ENCODE data around the gene PDZD2.

Gene PDZD2

DNA sequence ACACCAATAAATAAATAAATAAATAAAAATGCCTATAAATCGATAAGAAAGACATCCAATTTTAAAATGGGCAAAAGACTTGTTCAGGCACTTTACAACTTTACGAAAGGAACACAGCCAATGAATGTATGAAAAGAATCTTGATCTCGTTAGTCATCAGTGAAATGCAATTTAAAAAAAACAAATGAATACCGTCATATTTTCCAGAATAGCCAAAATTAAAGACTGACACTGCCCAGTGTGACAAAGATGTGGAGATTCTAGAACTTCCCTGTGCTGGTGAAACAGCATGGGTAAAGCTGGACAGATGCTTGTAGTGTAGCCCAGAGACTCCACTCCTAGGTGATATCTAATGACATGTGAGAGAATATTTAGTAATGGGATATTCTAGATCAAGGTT is 408.1 kb downstream of the PDZD2 start:
- H3K4me3 ChIP-seq (ENCODE audit: low read length), result no peak overlapping the region
- peaks cover 15% of the 10 kb centered on the region; the same call in 1 of the 2 replicates for H3K36me3 ChIP-seq (ENCODE audit: control insufficient read depth, low read length)
- no peak overlapping the region for H3K27ac ChIP-seq (ENCODE audit: low read depth, low read length)
- H3K4me1 ChIP-seq (ENCODE audit: control insufficient read depth, low read length), result no peaks in the 10 kb centered on the region
- H3K9me2 ChIP-seq (replicated peaks; ENCODE audit: control insufficient read depth, low read length), result no peaks in the 10 kb centered on the region
- no peaks in the 10 kb centered on the region for H3K79me2 ChIP-seq (ENCODE audit: control insufficient read depth, low read length)
- no peaks in the 10 kb centered on the region for H3K27me3 ChIP-seq (ENCODE audit: control insufficient read depth, low read length)
- no peaks in the 10 kb centered on the region for H4K20me1 ChIP-seq (ENCODE audit: control insufficient read depth, insufficient read depth, low read depth, low read length)
- no peak overlapping the region for H3K4me2 ChIP-seq (ENCODE audit: low read length)
- TF ChIP-seq CTCF (IDR thresholded peaks at IDR 0.05; ENCODE audit: low read depth, low read length, poor library complexity, severe bottlenecking) (no peak), EZH2phosphoT487 (IDR thresholded peaks at IDR 0.05; ENCODE audit: borderline replicate concordance, low read length) (no peak)
- no peaks in the 10 kb centered on the region for H3K9me3 ChIP-seq (ENCODE audit: control insufficient read depth, insufficient read depth, low read length)
- no peaks in the 10 kb centered on the region for H3F3A ChIP-seq (ENCODE audit: control insufficient read depth, insufficient read depth)

GRCh38 chr5:32051796-32052195 is 412.9 kb downstream of the PDZD2 start:
- TF ChIP-seq CTCF (IDR thresholded peaks at IDR 0.05; ENCODE audit: low read depth, low read length, poor library complexity, severe bottlenecking) (no peak), EZH2phosphoT487 (IDR thresholded peaks at IDR 0.05; ENCODE audit: borderline replicate concordance, low read length) (no peak)
- Histone ChIP-seq H3K4me1 (ENCODE audit: control insufficient read depth, low read length) (0 out of 2 replicates have a peak, but pooled peaks cover 6% of the 10 kb centered on the region), H3K36me3 (ENCODE audit: control insufficient read depth, low read length) (peaks cover 24% of the 10 kb centered on the region), H3K4me3 (ENCODE audit: low read length) (no peak overlapping the region), H3K4me2 (ENCODE audit: low read length) (no peak overlapping the region), H3K27me3 (ENCODE audit: control insufficient read depth, low read length) (no peaks in the 10 kb centered on the region), H3K79me2 (ENCODE audit: control insufficient read depth, low read length) (no peaks in the 10 kb centered on the region), H3K27ac (ENCODE audit: low read depth, low read length) (no peak overlapping the region), H4K20me1 (ENCODE audit: control insufficient read depth, insufficient read depth, low read depth, low read length) (no peaks in the 10 kb centered on the region), H3K9me2 (replicated peaks; ENCODE audit: control insufficient read depth, low read length) (no peaks in the 10 kb centered on the region), H3K9me3 (ENCODE audit: control insufficient read depth, insufficient read depth, low read length) (no peaks in the 10 kb centered on the region), H3F3A (ENCODE audit: control insufficient read depth, insufficient read depth) (no peaks in the 10 kb centered on the region)

- H4K20me1 ChIP-seq (ENCODE audit: control insufficient read depth, insufficient read depth, low read depth, low read length), result no peaks in the 10 kb centered on the region
- no peaks in the 10 kb centered on the region for H3K79me2 ChIP-seq (ENCODE audit: control insufficient read depth, low read length)
- no peak overlapping the region for H3K27ac ChIP-seq (ENCODE audit: low read depth, low read length)
- no peaks in the 10 kb centered on the region for H3K9me2 ChIP-seq (replicated peaks; ENCODE audit: control insufficient read depth, low read length)
- H3K4me2 ChIP-seq (ENCODE audit: low read length), result no peak overlapping the region
- no peaks in the 10 kb centered on the region for H3K27me3 ChIP-seq (ENCODE audit: control insufficient read depth, low read length)
- TF ChIP-seq EZH2phosphoT487 (IDR thresholded peaks at IDR 0.05; ENCODE audit: borderline replicate concordance, low read length) (no peak), CTCF (IDR thresholded peaks at IDR 0.05; ENCODE audit: low read depth, low read length, poor library complexity, severe bottlenecking) (no peak)
- H3K4me3 ChIP-seq (ENCODE audit: low read length), result no peak overlapping the region
- no peaks in the 10 kb centered on the region for H3K9me3 ChIP-seq (ENCODE audit: control insufficient read depth, insufficient read depth, low read length)
- H3F3A ChIP-seq (ENCODE audit: control insufficient read depth, insufficient read depth), result no peaks in the 10 kb centered on the region
- H3K36me3 ChIP-seq (ENCODE audit: control insufficient read depth, low read length), result peaks cover 41% of the 10 kb centered on the region
- H3K4me1 ChIP-seq (ENCODE audit: control insufficient read depth, low read length), result 0 out of 2 replicates have a peak, but pooled peaks cover 6% of the 10 kb centered on the region
Observed at GRCh38 chr5:32055891-32056866, 417.2 kb downstream of the PDZD2 start.

Measured in DOHH2 (cell line).